GM19395 (cell line): ENCODE measurements around the gene DEGS1.

ENCODE experiments used
- ATAC-seq: cut with Tn5 transposase; IDR thresholded peaks from one replicate; pipeline ENCODE4 v1.9.1; 2021; ENCODE audit warnings: mild to moderate bottlenecking, moderate library complexity; ENCODE audit not compliant: unreplicated experiment

DEGS1 gene

DNA sequence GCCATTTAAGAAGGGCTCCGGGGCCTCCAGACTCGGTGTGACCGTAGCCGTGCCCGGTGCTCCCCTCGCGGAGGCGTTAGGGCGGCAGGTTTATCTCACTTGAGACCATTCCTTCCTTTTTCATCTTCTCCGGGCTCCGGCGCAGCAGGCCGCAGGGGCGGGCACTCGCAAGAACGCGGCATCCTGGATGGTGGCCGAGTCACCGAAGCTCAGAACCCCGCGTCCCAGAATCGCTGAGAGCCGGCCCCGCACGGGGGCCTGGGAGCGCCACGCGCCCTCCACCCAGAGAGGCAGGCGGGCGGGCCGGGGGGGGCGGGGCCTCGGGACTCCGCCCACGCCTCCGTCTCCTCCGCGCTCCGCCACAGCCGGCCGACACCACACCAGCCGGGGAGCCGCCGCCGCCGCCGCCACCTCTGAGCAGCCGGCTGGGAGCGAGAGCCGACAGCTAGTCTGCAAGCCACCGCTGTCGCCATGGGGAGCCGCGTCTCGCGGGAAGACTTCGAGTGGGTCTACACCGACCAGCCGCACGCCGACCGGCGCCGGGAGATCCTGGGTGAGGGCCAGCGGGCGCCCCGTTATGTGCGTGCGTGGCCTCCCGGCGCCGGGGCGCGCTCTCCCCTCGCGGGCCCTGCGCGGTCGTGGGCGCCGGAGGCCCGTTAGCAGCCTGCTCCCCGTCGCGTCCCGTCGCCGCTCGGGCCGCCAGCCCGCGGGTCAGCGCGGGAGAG, at the start of gene DEGS1:
Gene DEGS1 (plus strand): TSS at position 375 of the 725 bp plus-strand sequence. CDS start 97 bp downstream, at position 472.
- ATAC-seq = peak; percentile 75

- ATAC-seq = no peak
These were observed 49.2 kb upstream of the DEGS1 start for GRCh38 chr1:224133741-224134299.

DNA sequence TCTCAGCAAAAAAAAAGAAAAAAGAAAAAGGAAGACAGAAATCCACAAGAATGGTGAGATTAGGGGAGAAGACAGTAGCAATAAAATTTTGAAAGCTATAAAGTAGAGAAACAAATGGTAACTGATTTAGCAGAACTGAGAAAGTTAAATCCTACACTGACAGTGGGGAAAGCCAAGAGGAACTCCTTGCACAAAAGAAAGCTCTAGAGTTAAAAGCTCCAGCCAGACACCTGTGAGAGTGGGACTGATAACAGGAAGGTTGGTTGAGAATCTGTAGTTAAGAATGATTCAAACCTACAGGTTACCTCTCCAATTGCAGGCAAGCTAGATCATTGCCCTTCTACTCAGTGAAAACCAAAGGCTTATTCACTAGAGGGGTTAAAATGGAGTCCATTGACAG, 45.5 kb upstream of the DEGS1 start:
- no peak for ATAC-seq

DNA sequence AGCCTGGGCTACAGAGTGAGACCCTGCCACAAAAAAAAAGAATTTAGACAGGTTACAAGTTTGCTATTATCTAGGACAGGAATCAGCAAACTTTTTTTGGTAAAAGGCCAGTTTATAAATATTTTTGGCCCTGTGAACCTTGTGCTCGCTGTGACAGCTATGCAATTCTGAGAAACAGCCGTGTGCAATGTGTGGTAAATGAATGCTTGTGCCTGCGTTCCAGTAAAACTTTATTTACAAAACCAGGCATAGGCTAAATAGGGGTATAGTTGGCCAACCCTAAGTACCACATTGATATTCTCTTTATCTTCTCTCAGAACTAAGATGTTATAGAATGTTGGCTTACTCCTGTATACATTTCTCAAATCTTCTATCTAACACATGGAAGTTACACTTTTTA, 44.8 kb upstream of the DEGS1 start:
- ATAC-seq = no peak

DNA sequence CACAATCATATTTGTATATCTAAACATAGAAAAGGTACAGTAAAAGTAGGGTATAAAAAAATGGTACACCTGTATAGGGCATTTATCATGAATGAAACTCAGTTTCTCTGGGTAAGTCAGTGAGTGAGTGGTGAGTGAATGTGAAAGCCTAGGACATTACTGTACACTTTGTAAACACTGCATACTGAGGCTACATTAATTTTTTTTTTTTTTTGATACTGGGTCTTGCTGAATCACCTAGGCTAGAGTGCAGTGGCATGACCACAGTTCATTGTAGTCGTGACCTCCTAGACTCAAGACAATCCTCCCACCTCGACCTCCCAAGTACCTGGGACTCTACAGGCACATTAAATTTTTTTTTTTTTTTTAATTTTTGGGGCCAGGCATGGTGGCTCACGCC, 41.3 kb upstream of the DEGS1 start:
- no peak for ATAC-seq

GRCh38 chr1:224149709-224150108, 33.3 kb upstream of the DEGS1 start:
- ATAC-seq = no peak

GRCh38 chr1:224151117-224151516, 31.9 kb upstream of the DEGS1 start:
- no peak for ATAC-seq

- ATAC-seq = no peak
These were observed 25.7 kb upstream of the DEGS1 start for GRCh38 chr1:224157316-224157715.

GRCh38 chr1:224159541-224159940, 23.5 kb upstream of the DEGS1 start:
- no peak for ATAC-seq

DNA sequence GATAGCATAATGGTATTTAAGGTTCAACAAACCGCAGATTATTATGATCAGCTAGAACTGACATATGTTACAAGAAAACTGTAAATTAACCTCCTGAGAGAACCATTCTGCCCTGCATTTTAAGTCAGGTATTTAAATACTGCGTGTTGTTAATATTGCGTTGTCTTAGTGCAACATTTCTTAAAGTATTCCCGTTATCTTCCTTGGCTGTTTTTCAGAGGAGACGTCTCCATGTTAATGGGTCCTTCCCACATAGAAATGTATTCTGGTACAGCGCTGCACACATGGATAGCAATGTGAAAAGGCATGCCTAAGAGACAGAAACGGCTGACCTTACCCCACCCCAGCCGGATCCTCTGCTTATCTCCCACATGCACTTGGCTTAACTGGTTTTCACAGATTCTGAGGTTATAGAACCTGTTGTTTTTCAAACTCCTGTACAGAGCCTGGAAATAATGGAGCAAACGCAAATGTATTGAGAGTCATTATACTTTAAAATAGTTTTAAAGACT, 22.8 kb upstream of the DEGS1 start:
- no peak for ATAC-seq

DNA sequence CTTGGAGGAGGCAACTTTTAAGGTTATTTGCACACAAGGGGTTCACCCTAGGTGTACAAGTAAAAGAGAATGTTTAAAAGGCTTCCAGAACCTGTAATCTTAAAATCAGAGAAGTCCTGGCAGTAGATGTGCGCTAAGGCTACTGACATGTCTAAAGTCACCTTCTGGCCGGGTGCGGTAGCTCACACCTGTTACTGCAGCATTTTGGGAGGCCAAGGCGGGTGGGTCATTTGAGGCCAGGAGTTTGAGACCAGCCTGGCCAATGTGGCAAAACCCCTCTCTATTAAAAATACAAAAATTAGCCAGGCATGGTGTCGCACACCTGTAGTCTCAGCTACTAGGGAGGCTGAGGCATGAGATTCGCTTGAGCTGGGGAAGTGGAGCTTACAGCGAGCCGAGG, 20.3 kb upstream of the DEGS1 start:
- no peak for ATAC-seq

DNA sequence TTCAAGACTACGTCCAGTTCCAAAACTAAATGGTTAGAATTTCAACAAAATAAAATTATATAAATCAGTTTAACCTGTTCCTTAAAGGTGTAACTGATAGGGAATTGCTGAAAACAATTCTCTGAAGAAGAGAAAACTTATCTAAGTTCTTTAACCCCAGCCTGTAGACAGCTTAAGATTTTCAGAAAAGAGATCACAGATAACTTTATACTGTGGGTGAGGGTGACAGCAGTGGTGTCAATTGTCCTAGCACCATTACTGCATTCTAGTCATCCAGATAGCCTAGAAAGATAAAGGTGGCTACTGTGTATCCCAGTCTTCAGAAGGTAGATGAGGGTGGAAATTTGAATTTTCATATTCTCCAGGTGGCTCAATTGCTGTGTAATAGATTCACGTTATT, 19.7 kb upstream of the DEGS1 start:
- no peak for ATAC-seq

DNA sequence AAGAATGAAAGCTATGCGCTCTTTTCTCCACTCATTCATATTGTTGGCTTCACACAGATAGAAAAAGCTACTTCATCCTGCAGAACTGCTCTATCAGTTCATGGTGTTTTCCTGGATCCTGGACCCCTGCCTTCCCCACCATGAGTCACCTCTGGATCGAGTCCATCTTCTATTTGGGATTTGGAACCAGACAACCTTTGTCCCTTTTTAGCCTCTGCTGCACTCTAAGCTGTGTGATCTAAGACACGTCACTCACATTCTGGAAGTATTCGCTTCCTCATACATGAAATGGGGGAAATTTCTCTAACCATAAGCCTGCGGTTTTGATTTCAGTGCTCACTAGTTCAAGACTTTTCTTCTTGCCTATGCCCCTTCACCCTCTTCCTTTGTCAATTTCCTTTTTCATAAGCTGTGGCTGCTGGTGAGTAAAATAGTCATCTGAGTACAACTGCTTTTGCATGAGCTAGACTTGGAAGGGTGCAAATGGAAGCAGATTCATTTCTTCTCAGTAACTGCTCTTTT, 14.1 kb upstream of the DEGS1 start:
- ATAC-seq = peak; percentile 96

DNA sequence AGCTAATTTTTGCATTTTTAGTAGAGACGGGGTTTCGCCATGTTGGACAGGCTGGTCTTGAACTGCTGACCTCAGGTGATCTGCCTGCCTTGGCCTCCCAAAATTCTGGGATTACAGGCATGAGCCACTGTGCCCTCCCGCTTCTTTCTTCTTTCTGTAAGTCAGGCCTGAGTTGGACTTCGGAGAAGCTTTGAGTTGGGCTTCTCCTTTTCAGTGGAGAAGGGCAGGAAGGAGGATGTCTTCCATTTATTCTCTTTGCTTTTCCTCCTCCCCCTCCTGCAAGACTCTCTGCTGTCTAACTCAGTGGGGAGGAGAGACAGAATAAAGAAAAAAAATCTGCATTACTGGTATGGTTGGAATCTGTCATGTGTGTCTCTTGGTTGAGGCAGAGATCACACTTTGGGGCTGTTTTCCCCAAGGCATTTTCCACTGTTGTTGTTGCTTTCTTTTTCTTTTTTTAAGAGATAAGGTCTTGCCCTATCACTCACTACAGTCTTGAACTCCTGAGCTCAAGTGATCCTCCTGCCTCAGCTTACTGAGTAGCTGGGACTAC, 13.2 kb upstream of the DEGS1 start:
- no peak for ATAC-seq

DNA sequence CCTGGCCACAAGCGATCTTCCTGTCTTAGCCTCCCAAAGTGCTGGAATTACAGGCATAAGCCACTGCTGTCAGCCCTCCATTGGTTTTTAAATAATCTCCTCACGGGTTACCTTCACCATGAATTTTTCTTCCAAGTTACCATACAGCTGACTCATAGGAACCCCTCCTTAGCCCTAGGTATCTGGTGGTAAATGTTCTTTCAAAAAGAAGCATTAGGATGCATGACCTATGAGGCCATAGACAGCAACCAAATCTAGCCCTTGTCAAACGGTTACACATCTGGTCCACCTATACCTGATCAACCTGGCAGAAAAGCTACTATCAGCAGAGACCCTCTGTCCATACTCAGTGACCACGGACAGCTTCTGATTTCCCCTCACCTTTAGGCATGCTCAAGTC, 12.7 kb upstream of the DEGS1 start:
- no peak for ATAC-seq

GRCh38 chr1:224170748-224171478, 12.1 kb upstream of the DEGS1 start:
- ATAC-seq = no peak

DNA sequence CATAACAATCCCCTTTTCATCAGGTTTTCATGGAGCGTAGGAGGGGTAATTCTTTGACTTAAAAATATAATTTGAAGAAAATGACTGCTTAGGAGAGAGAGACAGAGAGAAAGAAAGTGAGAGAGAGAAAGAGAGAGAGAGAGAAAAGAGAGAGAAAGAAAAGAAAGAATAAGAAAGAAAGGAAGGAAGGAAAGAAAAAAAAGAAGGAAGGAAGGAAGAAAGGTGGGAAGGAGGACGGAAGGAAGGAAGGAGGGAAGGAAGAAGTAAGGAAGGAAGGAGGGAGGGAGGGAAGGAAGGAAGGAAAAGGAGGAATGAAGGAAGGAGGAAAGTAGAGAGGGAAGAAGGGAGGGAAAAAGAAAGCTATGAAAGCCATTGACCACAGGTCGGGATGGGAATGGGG, 10.8 kb upstream of the DEGS1 start:
- no peak for ATAC-seq

GRCh38 chr1:224173523-224173922, 9.5 kb upstream of the DEGS1 start:
- no peak for ATAC-seq

DNA sequence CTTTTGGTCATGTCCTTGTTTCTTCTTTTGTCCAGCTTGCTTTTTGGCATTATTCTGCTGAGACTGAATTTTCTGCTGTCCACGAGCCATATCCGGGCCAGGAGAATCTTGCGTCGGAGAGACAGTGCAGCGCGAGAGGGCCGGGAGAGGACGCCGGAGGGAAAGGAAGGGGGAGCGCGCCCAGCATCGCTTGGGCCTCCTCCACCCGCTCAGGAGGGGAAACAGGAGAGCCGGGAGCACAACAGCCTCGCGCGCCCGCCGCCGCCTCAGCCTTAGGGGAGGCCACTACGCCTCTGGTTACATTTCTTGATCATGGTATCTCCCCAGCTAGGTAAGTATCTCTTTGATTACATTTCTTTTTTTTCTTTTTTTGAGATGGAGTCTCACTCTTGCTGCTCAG, 7.4 kb upstream of the DEGS1 start:
- ATAC-seq = no peak

DNA sequence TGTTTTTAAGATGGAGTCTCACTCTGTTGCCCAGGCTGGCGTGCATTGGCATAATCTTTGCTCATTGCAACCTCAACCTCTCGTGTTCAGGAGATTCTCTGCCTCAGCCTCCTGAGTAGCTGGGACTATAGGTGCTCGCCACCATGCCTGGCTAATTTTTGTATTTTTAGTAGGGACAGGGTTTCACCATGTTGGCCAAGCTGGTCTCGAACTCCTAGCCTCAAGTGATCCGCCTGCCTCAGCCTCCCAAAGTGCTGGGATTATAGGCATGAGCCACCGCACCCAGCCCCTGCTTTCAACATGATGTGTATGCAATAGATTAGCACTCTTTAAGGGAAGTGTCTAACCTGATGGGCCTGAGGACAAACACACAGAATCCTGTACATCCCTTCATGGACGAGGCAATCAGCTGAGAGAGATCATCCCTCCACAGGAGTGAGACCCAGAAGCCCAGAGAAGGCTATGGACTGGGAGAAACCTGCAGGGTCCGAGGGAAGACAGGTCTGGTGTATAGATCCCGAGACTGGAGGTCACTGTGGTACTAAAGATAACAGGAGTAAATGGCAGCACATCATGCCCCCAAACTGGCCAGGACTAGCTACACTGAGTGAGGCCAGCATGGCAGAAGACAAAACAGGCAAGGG, 5.6 kb upstream of the DEGS1 start:
- no peak for ATAC-seq

DNA sequence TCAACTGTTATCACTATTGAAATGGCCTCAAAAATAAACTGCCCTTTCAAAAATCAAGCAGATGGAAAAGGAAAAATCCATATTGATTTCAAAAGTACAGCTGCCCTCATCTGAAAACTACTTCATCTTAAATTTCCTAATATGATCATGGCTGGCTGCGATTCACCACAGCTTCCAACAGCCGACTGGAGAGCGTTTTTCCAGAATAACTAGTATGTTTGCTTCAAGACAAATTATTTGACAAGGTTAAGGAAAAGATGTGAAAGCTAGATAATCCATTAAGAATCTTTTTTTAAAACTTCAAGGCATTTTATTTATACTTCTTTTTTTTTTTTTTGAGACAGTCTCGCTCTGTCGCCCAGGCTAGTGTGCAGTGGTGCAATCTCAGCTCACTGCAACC, 4.1 kb upstream of the DEGS1 start:
- no peak for ATAC-seq
